GM18909 (cell line): ENCODE data around the gene TSKU.

Experiments used
- ATAC-seq: cut with Tn5 transposase; IDR thresholded peaks from one replicate; pipeline ENCODE4 v1.9.1; 2021; ENCODE audit warnings: mild to moderate bottlenecking; ENCODE audit not compliant: unreplicated experiment, poor library complexity

The TSKU gene

DNA sequence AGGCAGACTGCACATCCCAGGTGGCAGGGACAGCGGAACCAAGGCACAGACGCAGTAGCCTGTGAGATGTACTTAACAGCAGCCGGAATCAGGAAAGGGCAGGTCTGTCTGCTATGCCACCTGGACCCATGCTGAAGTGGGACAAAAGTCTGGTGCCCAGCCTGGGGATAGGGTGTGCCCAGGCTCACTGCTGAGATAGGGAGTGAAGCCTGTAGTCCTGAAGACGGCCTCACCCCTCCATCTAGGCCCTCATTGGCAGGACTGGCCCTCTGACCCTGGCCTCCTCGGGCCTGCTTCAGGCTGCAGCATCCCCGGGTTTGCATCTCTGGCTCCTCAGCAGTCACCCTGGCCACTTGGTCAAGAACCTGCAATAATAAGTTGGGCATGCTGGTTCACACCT, 32.4 kb upstream of the TSKU start:
- no peak for ATAC-seq

- ATAC-seq: no peak
Measured at GRCh38 chr11:76752321-76753143, 30.6 kb upstream of the TSKU start.

- ATAC-seq: no peak
Measured at GRCh38 chr11:76753449-76753848, 29.7 kb upstream of the TSKU start.

DNA sequence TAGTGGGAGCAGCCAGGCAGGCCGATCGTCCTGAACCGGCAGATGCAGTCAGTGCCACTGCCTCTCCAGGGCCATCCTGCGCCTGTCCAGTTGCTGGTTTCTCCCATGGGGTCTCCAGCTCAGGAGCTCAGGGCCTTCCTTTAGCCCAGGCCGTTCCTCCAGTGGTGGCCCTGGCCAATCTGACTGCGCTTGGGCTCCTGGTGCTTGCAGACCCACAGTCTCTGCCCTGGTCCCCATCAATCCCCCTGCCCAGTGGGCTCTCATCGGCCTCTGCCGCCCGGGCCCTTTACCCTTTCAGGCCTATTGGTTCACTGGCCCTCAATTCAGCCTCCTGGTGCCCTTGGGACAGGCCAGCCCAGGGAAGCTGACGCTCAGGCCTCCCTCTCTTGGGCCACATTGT, 29.2 kb upstream of the TSKU start:
- no peak for ATAC-seq

DNA sequence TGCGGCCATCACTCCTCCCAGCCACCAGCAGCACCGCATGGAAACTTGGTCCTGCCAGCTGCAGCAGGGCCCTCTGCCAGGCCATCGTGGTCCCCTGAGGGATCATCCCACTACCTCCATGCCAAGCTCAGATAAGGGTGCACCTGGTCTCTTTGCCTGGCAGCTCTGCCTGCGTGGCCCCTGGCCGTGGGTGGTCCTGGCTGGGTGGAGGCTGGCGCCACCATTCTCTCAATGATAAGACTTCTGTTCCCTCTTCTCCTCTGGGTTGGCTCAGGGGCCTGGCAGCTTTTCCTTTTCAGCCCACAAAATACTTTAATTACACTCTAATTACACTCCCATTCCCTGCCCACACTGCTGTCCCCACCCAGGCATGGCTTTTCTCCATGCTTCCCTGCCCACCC, 26.8 kb upstream of the TSKU start:
- no peak for ATAC-seq

DNA sequence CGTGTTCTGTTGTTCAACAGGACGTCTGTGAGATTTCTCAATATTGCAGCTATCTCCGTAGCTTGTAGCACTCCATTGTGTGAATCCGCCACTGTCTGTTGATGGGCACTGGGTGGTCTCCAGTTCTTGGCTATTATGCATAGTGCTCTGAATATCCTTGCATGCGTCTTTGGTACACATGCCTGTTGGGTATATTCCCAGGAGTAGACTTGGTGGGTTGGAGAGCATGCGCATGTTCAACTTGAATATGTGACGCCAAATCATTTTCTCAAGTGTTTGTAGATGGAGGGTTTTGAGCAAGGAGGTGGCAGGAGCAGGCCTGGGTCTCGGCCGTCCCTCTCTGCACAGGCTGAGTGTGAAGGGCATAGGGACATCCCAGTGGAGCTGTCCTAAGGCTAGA, 24.8 kb upstream of the TSKU start:
- ATAC-seq: no peak

DNA sequence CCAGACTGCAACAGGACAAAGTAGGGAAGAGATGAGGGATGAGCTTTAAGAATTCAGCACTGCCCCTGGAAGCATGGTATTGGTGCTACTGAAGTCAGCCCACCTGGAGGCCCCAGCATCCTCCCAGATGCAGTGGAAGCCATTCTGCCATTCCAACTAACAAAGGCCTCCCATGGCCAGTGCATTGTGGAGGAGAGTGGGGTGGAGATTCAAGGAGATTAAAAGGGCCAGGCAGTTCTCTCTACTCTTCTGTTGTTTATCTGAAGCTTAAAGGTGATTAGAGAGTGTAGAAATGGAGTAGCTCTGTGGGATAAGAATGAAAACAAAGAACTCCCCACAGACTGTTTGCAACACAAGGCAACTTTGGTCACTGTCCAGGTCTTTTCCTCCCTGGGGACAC, 24.1 kb upstream of the TSKU start:
- no peak for ATAC-seq

DNA sequence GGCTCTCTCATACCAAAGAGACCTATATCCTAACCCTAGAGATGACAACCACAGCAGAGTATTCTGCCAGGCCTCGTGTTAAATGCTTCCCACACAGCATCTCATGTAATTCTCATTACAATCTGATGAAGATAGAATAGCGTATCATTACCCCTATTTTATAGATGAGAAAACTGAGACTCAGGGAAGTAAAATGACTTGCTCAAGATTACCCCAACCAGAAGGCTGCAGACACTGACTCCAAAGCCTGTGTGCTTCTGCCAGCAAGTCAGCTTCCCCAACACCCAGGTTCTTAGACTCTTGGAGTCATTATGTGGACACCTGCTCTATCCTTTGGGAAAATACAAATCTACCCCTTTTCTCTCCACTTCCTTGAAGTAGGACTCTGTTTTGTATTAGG, 23.6 kb upstream of the TSKU start:
- ATAC-seq: no peak

DNA sequence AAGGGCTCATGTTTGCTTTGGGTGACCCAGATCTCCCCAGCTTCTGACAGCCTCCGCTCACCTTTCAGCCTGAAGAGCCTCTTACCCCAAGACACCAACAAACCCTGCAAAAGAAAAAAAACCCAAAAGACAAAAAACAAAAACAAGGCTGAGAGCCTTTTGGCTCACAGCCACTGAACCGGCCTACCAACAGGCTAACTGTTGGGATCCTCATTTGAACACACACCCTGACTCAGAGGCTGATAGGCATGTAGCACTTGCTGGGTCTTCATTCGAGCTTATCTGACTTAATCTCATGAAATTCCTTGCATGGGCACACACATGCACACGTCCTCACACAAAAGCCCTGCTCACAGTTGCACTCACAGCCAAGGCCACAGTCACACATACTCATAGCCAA, 22.9 kb upstream of the TSKU start:
- ATAC-seq: no peak

DNA sequence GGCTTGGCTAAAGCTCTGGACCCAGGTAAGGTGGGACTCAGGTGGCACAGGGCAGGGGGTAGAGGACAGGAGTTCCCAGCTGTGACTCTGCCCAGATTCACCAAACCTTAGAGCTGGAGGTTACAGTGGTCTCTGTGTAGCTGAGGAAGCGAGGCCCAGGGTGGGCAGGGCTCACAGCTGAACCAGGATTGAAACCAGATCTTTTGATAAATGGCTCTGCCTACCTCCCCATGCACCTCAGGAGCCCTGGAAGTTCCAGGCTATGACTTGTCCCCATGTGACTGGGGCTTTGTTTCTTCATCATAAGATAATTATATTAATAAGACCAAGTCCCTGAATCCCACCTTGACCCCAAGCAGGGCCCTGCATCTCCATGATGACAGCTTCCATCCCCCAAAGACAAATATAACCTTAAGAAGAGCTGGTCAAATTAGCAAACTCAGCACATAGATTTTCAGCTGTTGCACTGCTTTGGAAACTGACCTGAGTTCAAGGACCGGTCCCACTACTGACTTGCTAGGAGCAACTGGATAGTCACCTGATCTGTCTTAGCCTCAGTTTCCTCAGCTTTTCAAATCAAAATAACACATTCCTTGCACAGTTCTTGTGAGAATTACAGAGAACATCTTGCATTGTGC, 21.3 kb upstream of the TSKU start:
- ATAC-seq: no peak

DNA sequence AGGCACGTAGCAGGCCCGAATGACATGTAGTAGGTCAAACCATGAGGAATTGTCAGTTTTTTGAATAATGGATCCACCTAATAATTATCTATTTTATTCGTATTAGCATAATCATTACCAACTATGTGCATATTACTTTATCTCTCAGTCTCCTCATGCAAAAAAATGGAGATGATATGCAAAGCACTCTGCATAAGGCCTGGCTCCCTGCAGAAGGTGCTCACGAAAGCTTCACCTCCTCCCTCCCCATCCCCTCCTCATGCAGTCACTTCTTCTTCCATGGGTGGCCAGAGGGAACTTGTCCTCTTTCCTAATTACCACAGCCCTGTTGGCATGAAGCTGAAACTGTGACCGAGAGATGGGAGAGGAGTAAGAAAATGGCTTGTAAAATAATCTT, 20.8 kb upstream of the TSKU start:
- ATAC-seq: no peak

GRCh38 chr11:76762867-76763572, 20.1 kb upstream of the TSKU start:
- ATAC-seq: no peak

GRCh38 chr11:76763573-76764346, 19.4 kb upstream of the TSKU start:
- ATAC-seq: no peak

DNA sequence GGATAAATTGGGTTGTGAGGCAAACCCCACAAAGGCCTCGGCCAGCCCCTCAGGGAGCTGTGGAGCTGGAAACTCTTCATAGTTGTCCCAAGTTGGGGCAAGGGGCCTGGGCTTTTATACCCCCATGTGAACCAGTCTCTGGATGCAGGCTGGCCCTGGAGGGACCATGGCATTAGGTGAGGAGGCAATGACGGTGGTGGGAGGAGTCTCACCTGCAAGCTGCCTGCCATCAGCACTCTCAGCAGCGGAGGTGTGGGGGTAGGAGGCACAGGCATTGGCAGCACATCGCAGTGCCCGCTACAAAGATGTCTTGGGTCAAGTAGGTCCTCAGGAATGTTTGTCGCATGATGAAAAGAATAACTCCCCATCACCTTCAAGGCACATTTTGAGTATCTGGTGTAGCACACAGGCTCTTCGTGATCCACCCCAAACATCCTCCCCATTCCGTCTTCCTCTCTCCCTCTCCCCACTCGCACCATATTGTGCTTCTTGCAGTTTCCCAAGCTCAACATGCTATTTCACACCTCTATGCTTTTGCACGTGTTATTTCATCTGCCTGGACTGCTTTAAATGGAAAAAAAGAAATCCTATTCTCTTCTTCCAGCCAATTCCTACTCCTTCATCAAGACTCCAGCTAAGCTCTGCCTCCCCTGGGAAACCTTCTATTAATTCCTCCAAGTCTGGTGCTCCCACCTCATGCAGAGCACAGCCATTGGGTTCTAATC, 18.1 kb upstream of the TSKU start:
- ATAC-seq: no peak

DNA sequence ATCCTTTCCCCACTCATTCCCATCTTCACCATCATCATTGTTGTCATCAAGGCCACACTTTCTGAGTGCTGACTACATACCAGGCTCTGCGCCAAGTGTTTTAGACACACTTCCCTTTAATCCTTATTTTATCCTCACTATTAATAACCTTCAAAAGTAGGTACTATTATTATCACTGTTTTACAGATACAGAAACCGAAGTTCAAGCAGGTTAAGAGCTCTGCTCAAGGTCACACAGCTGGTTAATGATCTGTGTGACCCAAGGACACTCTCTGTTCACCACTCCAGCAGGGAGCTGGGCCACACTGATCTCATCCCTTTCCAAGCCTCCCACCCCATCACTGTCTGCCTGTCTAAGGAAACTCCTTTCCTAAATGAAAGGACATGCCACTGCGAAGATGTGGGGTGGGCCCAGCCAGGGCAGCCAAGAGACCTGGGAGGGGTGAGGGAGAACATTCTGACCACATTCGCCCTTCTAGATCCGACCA, 17.2 kb upstream of the TSKU start:
- no peak for ATAC-seq

GRCh38 chr11:76766521-76766920, 16.6 kb upstream of the TSKU start:
- no peak for ATAC-seq

DNA sequence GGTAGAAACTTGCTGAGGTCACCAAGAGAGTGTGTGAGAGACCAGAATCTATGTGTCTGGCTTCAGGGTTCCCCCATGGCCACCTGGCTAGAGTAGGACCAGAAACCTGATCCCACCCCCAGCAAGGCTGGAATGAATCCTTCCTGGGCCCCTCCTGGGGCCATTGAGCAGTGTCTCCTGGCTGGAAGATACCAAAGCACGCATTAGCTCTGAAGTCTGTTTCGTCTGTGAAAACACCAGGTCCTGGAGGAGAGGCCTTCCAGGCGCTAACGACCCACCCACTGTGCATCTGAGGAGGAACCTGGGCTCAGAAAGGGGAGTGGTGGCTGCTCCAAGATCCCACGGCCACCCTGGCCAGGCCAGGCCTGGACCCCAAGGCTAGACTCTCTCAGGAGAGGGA, 15.5 kb upstream of the TSKU start:
- no peak for ATAC-seq

GRCh38 chr11:76768088-76768908, 14.9 kb upstream of the TSKU start:
- ATAC-seq: no peak

- ATAC-seq: no peak
Measured at GRCh38 chr11:76768909-76769560, 14.1 kb upstream of the TSKU start.
